ENCODE results near the gene USP17L18.
"Not testable (repeated sequence)": the region's sequence is repeated elsewhere in the genome, so short reads cannot be mapped to it uniquely, and the experiment has no call there.

The USP17L18 gene, protein sequence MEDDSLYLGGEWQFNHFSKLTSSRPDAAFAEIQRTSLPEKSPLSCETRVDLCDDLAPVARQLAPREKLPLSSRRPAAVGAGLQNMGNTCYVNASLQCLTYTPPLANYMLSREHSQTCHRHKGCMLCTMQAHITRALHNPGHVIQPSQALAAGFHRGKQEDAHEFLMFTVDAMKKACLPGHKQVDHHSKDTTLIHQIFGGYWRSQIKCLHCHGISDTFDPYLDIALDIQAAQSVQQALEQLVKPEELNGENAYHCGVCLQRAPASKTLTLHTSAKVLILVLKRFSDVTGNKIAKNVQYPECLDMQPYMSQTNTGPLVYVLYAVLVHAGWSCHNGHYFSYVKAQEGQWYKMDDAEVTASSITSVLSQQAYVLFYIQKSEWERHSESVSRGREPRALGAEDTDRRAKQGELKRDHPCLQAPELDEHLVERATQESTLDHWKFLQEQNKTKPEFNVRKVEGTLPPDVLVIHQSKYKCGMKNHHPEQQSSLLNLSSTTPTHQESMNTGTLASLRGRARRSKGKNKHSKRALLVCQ

GRCh38 chr4:9247953-9248680 is at the start of gene USP17L18:
Gene USP17L18, plus strand, starts transcription at chr4:9248630. Its CDS starts 0 bp downstream, at chr4:9248630.
- not testable (repeated sequence) for DNase-seq (ENCODE audit: low spot score)

GRCh38 chr4:9210357-9210756 is 38.1 kb upstream of the USP17L18 start, which contains the start of gene USP17L10:
Gene USP17L10, plus strand, starts transcription at chr4:9210657. Its CDS starts 0 bp downstream, at chr4:9210657.
- not testable (repeated sequence) for DNase-seq (ENCODE audit: low spot score)

DNA sequence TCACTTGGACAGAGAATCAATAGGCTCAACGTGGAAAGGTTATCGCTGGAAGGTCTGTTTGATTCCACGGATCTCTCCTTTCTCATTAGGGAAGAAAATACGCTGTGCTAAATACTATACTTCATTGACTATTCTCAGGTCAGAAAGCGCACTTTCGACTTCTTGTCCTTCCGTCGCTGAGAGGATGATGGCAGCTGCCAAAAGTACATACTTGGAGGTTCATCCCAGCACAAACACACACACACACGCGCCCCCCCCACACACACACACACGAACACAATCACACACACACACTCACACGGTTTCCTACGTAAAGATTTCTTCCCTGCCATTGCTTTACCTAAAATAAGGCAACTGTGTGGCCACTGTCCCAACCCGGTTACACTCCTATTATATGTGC is 33.7 kb upstream of the USP17L18 start:
- DNase-seq (ENCODE audit: low spot score) = not testable (repeated sequence)

DNA sequence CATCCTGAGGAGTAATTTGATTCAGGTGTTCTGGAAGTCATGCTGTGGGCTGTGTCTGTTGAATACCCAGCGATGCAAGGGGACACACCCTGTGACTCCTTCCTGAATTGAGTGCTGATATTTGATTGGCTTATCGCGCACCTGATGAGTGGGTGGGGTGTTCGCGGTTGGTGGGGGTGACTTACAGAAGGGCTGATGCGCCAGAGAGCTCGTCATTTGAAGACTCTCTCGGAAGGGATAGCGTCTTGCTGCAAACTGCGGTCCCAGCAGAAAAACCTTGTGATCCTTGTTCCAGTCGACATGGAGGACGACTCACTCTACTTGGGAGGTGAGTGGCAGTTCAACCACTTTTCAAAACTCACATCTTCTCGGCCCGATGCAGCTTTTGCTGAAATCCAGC is 33.3 kb upstream of the USP17L18 start, which contains the start of gene USP17L11:
TSS of gene USP17L11 (plus strand) at position 301 of the 400 bp plus-strand sequence. CDS start at position 301, 0 bp downstream.
- not testable (repeated sequence) for DNase-seq (ENCODE audit: low spot score)

GRCh38 chr4:9219852-9220251 is 28.6 kb upstream of the USP17L18 start, which contains the start of gene USP17L12:
Gene USP17L12, plus strand, starts transcription at chr4:9220152. Its CDS starts 0 bp downstream, at chr4:9220152.
- DNase-seq (ENCODE audit: low spot score) = not testable (repeated sequence)

DNA sequence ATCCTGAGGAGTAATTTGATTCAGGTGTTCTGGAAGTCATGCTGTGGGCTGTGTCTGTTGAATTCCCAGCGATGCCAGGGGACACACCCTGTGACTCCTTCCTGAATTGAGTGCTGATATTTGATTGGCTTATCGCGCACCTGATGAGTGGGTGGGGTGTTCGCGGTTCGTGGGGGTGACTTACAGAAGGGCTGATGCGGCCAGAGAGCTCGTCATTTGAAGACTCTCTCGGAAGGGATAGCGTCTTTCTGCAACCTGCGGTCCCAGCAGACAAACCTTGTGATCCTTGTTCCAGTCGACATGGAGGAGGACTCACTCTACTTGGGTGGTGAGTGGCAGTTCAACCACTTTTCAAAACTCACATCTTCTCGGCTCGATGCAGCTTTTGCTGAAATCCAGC is 23.8 kb upstream of the USP17L18 start, which contains the start of gene USP17L13:
TSS of gene USP17L13 (plus strand) at position 301 of the 400 bp plus-strand sequence. CDS start at position 301, 0 bp downstream.
- DNase-seq (ENCODE audit: low spot score) = not testable (repeated sequence)

- not testable (repeated sequence) for DNase-seq (ENCODE audit: low spot score)
Observed at GRCh38 chr4:9230249-9230648, 18.2 kb upstream of the USP17L18 start.

DNA sequence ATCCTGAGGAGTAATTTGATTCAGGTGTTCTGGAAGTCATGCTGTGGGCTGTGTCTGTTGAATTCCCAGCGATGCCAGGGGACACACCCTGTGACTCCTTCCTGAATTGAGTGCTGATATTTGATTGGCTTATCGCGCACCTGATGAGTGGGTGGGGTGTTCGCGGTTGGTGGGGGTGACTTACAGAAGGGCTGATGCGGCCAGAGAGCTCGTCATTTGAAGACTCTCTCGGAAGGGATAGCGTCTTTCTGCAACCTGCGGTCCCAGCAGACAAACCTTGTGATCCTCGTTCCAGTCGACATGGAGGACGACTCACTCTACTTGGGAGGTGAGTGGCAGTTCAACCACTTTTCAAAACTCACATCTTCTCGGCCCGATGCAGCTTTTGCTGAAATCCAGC is 14.3 kb upstream of the USP17L18 start, which contains the start of gene USP17L15:
TSS of gene USP17L15 (plus strand) at position 301 of the 400 bp plus-strand sequence. CDS start at position 301, 0 bp downstream.
- not testable (repeated sequence) for DNase-seq (ENCODE audit: low spot score)

DNA sequence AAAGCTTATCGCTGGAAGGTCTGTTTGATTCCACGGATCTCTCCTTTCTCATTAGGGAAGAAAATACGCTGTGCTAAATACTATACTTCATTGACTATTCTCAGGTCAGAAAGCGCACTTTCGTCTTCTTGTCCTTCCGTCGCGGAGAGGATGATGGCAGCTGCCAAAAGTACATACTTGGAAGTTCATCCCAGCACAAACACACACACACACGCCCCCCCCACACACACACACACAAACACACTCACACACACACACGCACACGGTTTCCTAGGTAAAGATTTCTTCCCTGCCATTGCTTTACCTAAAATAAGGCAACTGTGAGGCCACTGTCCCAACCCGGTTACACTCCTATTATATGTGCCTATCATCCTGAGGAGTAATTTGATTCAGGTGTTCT is 10.0 kb upstream of the USP17L18 start:
- not testable (repeated sequence) for DNase-seq (ENCODE audit: low spot score)

DNA sequence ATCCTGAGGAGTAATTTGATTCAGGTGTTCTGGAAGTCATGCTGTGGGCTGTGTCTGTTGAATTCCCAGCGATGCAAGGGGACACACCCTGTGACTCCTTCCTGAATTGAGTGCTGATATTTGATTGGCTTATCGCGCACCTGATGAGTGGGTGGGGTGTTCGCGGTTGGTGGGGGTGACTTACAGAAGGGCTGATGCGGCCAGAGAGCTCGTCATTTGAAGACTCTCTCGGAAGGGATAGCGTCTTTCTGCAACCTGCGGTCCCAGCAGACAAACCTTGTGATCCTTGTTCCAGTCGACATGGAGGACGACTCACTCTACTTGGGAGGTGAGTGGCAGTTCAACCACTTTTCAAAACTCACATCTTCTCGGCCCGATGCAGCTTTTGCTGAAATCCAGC is 4.9 kb upstream of the USP17L18 start, which contains the start of gene USP17L17:
TSS of gene USP17L17 (plus strand) at position 301 of the 400 bp plus-strand sequence. CDS start at position 301, 0 bp downstream.
- not testable (repeated sequence) for DNase-seq (ENCODE audit: low spot score)

DNA sequence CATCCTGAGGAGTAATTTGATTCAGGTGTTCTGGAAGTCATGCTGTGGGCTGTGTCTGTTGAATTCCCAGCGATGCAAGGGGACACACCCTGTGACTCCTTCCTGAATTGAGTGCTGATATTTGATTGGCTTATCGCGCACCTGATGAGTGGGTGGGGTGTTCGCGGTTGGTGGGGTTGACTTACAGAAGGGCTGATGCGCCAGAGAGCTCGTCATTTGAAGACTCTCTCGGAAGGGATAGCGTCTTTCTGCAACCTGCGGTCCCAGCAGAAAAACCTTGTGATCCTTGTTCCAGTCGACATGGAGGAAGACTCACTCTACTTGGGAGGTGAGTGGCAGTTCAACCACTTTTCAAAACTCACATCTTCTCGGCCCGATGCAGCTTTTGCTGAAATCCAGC is 4.6 kb downstream of the USP17L18 start, which contains the start of gene USP17L19:
TSS of gene USP17L19 (plus strand) at position 301 of the 400 bp plus-strand sequence. CDS start at position 301, 0 bp downstream.
- DNase-seq (ENCODE audit: low spot score) = not testable (repeated sequence)

DNA sequence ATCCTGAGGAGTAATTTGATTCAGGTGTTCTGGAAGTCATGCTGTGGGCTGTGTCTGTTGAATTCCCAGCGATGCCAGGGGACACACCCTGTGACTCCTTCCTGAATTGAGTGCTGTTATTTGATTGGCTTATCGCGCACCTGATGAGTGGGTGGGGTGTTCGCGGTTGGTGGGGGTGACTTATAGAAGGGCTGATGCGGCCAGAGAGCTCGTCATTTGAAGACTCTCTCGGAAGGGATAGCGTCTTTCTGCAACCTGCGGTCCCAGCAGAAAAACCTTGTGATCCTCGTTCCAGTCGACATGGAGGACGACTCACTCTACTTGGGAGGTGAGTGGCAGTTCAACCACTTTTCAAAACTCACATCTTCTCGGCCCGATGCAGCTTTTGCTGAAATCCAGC is 9.4 kb downstream of the USP17L18 start, which contains the start of gene USP17L20:
TSS of gene USP17L20 (plus strand) at position 301 of the 400 bp plus-strand sequence. CDS start at position 301, 0 bp downstream.
- not testable (repeated sequence) for DNase-seq (ENCODE audit: low spot score)

GRCh38 chr4:9262572-9262971 is 14.1 kb downstream of the USP17L18 start, which contains the start of gene USP17L21:
Gene USP17L21, plus strand, starts transcription at chr4:9262872. Its CDS starts 0 bp downstream, at chr4:9262872.
- not testable (repeated sequence) for DNase-seq (ENCODE audit: low spot score)

GRCh38 chr4:9267319-9267718 is 18.9 kb downstream of the USP17L18 start, which contains the start of gene USP17L22:
Gene USP17L22, plus strand, starts transcription at chr4:9267619. Its CDS starts 0 bp downstream, at chr4:9267619.
- DNase-seq (ENCODE audit: low spot score) = not testable (repeated sequence)

DNA sequence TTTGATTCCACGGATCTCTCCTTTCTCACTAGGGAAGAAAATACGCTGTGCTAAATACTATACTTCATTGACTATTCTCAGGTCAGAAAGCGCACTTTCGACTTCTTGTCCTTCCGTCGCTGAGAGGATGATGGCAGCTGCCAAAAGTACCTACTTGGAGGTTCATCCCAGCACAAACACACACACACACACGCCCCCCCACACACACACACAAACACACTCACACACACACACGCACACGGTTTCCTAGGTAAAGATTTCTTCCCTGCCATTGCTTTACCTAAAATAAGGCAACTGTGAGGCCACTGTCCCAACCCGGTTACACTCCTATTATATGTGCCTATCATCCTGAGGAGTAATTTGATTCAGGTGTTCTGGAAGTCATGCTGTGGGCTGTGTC is 23.3 kb downstream of the USP17L18 start:
- not testable (repeated sequence) for DNase-seq (ENCODE audit: low spot score)

All from germinal center (tissue), 1 donor.